A204.1 (cell line): ENCODE results near the gene SRBD1.

Experiments used
- FAIRE-seq: peaks from 2 replicates; lab custom pipeline; 2012; peaks lifted over from hg19 to GRCh38; lab: Jason Lieb, UNC

Gene SRBD1

DNA sequence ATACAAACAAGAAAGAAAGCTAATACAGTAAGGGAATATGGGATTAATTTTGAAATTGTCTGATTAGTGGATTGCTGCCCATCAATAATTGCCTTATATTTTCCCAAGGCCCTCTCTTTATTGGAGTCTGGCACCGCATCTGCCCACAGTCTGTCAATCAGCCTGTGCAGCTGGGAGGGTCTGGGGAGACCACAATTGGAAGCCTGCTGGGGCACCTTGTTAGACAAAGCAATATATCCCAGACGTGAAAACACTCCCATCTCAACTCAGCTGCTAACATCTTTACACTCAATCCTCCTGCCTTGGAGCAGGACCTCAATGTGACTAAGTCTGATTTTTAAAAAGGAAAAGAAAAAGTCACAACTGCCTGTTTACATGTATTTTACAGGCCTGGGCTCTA lies 258.6 kb downstream of the SRBD1 start:
- FAIRE-seq: no peak

GRCh38 chr2:45345331-45346234 lies 265.5 kb downstream of the SRBD1 start:
- no peak for FAIRE-seq

DNA sequence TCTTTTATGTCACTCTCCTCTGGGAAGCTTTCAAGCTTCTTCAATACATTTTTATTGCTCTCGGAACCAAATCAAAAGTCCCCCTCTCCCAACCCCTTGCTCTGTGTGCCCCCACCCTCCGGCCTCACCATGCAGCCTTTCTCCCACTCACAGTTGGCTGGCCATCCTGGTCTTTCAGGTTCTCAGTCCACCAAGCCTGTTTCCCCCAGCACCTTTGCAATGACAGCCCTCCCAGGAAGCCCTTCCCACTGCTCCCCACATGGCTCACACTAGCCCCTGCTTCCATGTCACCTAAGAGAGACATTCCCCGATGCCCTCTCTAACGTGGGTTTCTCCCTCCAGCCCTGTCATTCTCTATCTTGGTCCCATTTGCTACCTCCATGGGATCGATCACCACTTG lies 266.6 kb downstream of the SRBD1 start:
- no peak for FAIRE-seq

DNA sequence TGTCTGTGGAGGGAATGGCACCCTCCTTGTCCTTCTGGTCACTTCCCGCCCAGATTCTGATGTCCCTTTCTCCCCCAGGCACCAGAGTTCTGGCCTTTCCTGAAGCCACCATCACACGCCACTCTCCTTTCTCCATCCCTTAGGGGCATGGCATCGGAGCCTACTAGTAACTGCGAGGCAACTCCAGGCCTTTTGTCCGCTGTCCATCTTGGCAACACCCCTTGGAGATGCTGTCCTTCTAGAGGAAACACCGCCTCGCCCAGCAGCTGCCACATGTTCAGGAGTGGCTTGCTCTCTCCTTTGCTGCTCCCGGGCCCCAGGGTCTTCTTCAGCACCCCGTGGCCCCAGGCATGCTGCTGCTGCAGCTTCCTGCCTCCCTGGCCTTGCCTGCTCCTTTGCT lies 267.0 kb downstream of the SRBD1 start:
- no peak for FAIRE-seq

DNA sequence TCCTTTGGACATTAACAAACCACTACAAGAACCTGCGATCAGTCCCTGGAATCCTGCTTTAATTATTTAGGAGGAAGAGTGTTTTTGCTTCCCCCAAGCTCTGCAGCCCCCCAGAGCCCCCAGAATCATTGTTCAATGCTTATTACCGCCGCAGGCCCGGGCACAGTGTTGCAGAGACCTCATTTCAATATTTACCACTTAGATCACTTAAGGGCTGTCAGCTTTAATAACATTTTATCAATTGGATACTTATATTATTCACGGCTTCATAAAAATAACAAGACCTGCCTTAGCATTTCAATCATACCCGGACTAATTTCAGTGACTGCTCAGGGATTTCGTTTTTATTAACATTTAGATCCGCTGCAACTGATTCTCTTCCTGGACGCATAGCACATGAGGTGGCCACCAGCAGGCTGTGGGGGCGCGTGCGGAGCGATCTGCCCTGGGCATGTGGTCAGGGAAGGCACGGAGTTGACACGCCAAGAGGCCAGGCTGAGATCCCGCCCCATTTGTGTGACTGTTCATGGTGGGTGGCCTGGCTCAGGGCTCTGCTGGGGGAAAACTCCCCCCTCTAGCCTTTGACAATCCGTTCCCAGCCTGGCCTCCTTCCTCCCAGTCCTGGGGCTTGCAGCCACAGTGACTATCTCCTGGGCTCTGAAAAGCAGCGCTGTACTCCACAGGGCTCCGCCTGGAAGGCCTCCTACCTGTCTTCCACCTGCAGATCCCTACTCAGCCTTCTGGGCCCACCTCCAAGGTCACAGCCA lies 267.6 kb downstream of the SRBD1 start:
- no peak for FAIRE-seq

DNA sequence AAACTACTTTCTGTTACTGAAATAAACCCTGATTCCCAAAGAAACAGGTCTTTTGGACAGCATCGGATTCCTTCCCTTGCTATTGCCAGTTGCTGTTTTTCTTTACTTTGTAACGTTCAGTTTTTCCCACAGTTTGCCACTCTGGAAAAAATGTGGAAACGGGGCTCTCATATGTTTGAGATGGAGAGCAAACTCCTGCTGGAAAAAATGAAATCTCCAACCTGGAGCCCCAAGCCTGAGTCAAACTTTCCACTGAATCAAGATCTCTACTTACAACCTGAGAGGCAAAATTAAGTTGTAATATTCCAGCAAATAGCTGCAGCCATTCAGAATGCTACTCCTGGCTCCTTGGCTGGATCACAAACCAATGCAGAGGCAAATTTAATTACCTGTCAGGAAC lies 270.7 kb downstream of the SRBD1 start:
- FAIRE-seq: no peak

GRCh38 chr2:45339253-45339652 lies 271.8 kb downstream of the SRBD1 start:
- no peak for FAIRE-seq
